HEK293T (cell line): ENCODE data around the gene ARMC9.

Experiments used
- CTCF ChIA-PET: fragments of 350-600 bp; formaldehyde crosslinking; extraction: SDS; loops from one replicate; lab custom pipeline; 2021; ENCODE audit warnings: antibody characterized with exemption, inconsistent platforms; lab: Yijun Ruan, JAX
- POLR2A ChIA-PET: fragments of 350-600 bp; formaldehyde crosslinking; extraction: SDS; loops from one replicate; lab custom pipeline; 2020; ENCODE audit warnings: antibody characterized with exemption, inconsistent platforms; lab: Yijun Ruan, JAX
- DNase-seq: peaks from one replicate; pipeline ENCODE4 v3.0.0; 2012; ENCODE audit warnings: mixed read lengths; ENCODE audit errors: extremely low spot score
- ARNT ChIP-seq: fragments of 450-650 bp; IDR thresholded peaks from 2 replicates; pipeline ENCODE4 v1.6.1; 2017; ENCODE audit warnings: mild to moderate bottlenecking
- BHLHE40 ChIP-seq: fragments of 450-650 bp; IDR thresholded peaks from 2 replicates; pipeline ENCODE4 v1.6.1; 2016; ENCODE audit warnings: mild to moderate bottlenecking, moderate library complexity, borderline replicate concordance
- CTBP1 ChIP-seq: fragments of 450-650 bp; IDR thresholded peaks from 2 replicates; pipeline ENCODE4 v1.6.1; 2016; ENCODE audit warnings: borderline replicate concordance
- ELF4 ChIP-seq: fragments of 450-650 bp; IDR thresholded peaks from 2 replicates; pipeline ENCODE4 v1.6.1; 2017; ENCODE audit warnings: antibody characterized with exemption
- FOXA1 ChIP-seq: fragments of 450-650 bp; IDR thresholded peaks from 2 replicates; pipeline ENCODE4 v1.6.1; 2016; ENCODE audit warnings: mild to moderate bottlenecking
- FOXK2 ChIP-seq: fragments of 450-650 bp; IDR thresholded peaks from 2 replicates; pipeline ENCODE4 v1.6.1; 2016; ENCODE audit warnings: mild to moderate bottlenecking
- FOXM1 ChIP-seq: fragments of 450-650 bp; IDR thresholded peaks from 2 replicates; pipeline ENCODE4 v1.6.1; 2017; ENCODE audit warnings: mild to moderate bottlenecking, borderline replicate concordance
- HDGF ChIP-seq: fragments of 450-650 bp; IDR thresholded peaks from 2 replicates; pipeline ENCODE4 v1.6.1; 2017; ENCODE audit warnings: antibody characterized with exemption, borderline replicate concordance
- L3MBTL2 ChIP-seq: fragments of 450-650 bp; conservative IDR thresholded peaks from 2 replicates; pipeline ENCODE4 v1.6.1; 2016; ENCODE audit warnings: mild to moderate bottlenecking
- LEF1 ChIP-seq: fragments of 450-650 bp; IDR thresholded peaks from 2 replicates; pipeline ENCODE4 v1.6.1; 2017; ENCODE audit warnings: mild to moderate bottlenecking, borderline replicate concordance
- NFRKB ChIP-seq: fragments of 450-650 bp; IDR thresholded peaks from 2 replicates; pipeline ENCODE4 v1.6.1; 2016; ENCODE audit warnings: mild to moderate bottlenecking, moderate library complexity
- SP1 ChIP-seq: fragments of 450-650 bp; IDR thresholded peaks from 2 replicates; pipeline ENCODE4 v1.6.1; 2017
- SUZ12 ChIP-seq: fragments of 450-650 bp; IDR thresholded peaks from 2 replicates; pipeline ENCODE4 v1.6.1; 2016; ENCODE audit warnings: mild to moderate bottlenecking
- TARDBP ChIP-seq: fragments of 450-650 bp; IDR thresholded peaks from 2 replicates; pipeline ENCODE4 v1.6.1; 2016
- ZNF384 ChIP-seq: fragments of 450-650 bp; IDR thresholded peaks from 2 replicates; pipeline ENCODE4 v1.6.1; 2016
- TF ChIP-seq, protein P1 (sequence below): fragments of 450-650 bp; IDR thresholded peaks from 2 replicates; pipeline ENCODE4 v1.6.1; 2016

The ARMC9 gene

DNA sequence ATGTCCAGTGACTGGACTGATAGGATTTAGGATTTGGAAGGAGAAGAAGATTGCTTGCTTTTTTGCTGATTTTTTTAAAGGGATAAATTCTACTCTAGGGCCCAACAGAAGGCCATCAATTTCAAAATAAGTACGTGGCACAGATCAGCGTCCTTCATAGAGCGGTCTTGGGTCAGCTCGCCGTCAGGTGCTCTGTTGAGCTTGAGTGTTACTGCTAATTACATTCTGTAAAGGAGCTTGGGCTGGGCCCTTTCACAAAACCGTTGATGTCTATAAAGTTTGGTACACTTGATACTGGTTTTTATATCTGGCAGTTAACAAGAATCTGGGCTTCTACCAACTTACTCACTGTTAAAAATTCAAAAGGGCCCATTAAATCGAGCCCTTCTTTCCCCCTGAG, 45.4 kb downstream of the ARMC9 start:
- ChIA-PET CTCF (interaction anchor here (0.6 to 1.2 kb wide), 4 partner anchors 11 to 208 kb away, joined by 3 to 4 read pairs (median 3); no protein-coding TSS in a partner anchor), POLR2A (interaction anchor here (0.6 to 1.7 kb wide), 2 partner anchors 97 to 221 kb away, joined by 3 to 7 read pairs; partner anchors contain the start of gene NCL)
- no peak for DNase-seq
- TF ChIP-seq ELF4 (no peak), FOXK2 (no peak), SUZ12 (no peak), BHLHE40 (no peak), CTBP1 (no peak), LEF1 (no peak), L3MBTL2 (no peak), SP1 (no peak), FOXM1 (no peak), HDGF (no peak), FOXA1 (no peak), NFRKB (no peak), ZNF384 (no peak), TARDBP (no peak), ARNT (no peak)
- TF ChIP-seq, protein P1, sequence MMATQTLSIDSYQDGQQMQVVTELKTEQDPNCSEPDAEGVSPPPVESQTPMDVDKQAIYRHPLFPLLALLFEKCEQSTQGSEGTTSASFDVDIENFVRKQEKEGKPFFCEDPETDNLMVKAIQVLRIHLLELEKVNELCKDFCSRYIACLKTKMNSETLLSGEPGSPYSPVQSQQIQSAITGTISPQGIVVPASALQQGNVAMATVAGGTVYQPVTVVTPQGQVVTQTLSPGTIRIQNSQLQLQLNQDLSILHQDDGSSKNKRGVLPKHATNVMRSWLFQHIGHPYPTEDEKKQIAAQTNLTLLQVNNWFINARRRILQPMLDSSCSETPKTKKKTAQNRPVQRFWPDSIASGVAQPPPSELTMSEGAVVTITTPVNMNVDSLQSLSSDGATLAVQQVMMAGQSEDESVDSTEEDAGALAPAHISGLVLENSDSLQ: no peak

DNA sequence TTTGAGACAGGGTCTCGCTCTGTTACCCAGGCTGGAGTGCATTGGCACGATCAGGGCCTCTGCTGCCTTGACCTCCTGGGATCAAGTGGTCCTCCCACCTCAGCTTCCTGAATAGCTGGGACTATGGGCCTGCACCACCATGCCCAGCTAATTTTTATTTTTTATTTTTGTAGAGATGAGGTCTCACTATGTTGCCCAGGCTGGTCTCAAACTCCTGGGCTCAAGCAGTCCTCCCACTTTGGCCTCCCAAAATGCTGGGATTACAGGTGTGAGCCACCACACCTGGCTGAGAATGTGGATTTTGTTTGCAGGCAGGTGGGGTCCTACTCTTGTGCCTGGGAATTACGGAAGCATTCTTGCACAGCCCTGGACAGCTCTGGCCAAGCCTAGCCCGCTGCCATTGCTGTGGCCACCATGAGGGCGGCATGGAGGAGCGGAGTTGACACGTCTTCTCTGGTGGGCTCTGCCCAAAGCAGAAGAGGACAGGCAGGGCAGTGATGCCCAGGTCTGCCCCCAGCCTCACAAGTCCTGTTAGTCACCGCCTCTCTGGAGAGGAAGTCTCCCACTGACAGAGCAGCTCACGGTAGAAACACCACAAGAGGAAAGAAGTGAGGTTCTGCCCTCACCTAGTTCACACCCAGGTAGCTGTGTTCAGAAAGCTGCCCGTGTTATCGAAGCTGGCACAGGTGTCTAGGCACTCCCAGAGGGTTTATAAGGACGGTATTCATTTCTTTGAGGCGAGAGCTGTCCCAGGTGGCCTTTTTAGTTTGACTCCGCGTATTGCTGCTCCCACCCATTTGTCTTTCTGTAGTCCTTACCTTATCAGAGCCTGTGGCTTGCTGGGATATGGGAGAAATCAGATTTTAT, 46.2 kb downstream of the ARMC9 start:
- no peak for TF ChIP-seq ELF4
- TF ChIP-seq SP1: no peak
- no peak for TF ChIP-seq LEF1
- no peak for TF ChIP-seq FOXM1
- no peak for TF ChIP-seq ZNF384
- no peak for TF ChIP-seq CTBP1
- no peak for TF ChIP-seq FOXA1
- TF ChIP-seq NFRKB: no peak
- no peak for TF ChIP-seq FOXK2
- TF ChIP-seq L3MBTL2: no peak
- TF ChIP-seq ARNT: no peak
- TF ChIP-seq TARDBP: no peak
- no peak for TF ChIP-seq HDGF
- TF ChIP-seq, protein P1: no peak
- no peak for TF ChIP-seq SUZ12
- no peak for TF ChIP-seq BHLHE40
- POLR2A ChIA-PET: interaction anchor here (0.6 to 1.7 kb wide), 3 partner anchors 98 to 220 kb away, joined by 3 to 7 read pairs (median 6); partner anchors contain the start of gene NCL
- CTCF ChIA-PET: interaction anchor here (0.6 to 1.1 kb wide), 3 partner anchors 12 to 207 kb away, joined by 3 read pairs; no protein-coding TSS in a partner anchor
- DNase-seq: no peak

DNA sequence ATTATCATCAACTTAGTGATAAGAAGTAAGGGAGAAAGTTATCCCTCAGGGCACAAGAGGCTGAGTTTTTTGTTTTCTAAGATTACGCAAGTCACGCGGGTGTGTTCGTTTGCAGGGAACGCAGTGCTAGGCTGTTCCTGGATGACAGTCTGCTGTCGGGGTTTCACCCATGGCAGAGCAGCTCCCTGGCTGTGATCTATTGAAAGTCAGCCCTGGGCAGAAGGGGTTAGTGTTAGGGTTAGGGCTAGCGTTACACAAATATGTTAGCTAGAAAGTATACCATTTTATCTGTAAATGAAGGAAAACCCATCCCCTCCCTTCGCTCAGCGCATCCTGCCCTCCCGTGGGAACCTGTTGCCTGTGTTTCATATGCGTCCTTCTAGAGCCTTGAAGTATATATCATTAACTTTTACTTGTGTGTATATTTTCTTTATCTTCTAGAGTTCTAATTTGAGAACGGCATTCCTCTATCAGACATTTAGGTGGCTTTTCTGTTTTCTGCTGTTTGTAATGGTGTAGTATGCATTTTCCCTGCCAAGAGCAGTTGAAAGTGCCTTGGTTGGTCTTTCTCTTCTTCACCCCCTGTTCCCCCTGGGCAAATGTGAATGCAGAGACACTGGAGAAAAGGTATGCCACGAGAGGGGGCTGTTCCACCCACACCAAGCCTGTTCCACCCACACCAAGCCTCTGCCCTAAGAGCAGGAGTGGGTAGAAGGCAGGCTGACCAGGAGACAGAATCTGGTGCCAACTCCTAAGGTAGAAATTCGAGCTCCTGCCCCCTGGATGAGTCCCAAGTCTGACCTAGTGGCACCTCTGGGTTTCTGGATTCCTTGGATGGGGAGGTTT, 47.0 kb downstream of the ARMC9 start:
- ChIA-PET POLR2A (interaction anchor here (1.7 kb wide), 1 partner anchor 219 kb away, joined by 6 read pairs; the partner anchor contains the start of gene NCL), CTCF (no interaction called here)
- DNase-seq: no peak
- TF ChIP-seq FOXA1 (no peak), LEF1 (no peak), SP1 (no peak), TARDBP (no peak), BHLHE40 (no peak), ARNT (no peak), ELF4 (no peak), NFRKB (no peak), ZNF384 (no peak), FOXM1 (no peak), FOXK2 (no peak), HDGF (no peak), SUZ12 (no peak), CTBP1 (no peak), L3MBTL2 (no peak)
- TF ChIP-seq, protein P1: no peak

DNA sequence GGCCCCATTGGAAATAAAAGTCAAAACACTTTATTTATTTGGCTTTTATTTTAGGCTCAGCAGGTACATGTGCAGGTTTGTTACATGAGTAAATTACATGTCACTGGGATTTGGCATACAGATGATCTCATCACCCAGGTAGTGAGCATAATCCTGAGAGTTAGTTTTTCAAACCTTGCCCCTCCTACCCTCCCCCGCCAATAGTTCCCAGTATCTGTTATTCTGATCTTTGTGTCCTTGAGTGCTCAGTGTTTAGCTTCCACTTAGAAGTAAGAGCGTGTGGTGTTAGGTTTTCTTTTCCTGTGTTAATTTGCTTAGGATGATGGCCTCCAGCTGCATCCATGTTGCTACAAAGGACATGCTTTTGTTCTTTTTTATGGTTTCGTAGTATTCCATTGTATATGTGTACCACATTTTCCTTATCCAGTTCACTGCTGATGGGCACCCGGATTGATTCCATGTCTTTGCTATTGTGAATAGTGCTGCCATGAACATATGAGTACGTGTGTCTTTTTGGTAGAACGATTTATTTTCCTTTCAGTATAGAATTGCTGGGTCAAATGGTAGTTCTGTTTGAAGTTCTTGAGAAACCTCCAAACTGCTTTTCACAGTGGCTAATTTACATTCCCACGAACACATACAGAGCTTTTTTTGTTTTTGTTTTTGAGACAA, 47.9 kb downstream of the ARMC9 start:
- ChIA-PET POLR2A (interaction anchor here (1.7 kb wide), 1 partner anchor 218 kb away, joined by 6 read pairs; the partner anchor contains the start of gene NCL), CTCF (no interaction called here)
- TF ChIP-seq SUZ12 (no peak), FOXA1 (no peak), L3MBTL2 (no peak), ARNT (no peak), FOXM1 (no peak), NFRKB (no peak), ELF4 (no peak), ZNF384 (no peak), TARDBP (no peak), HDGF (no peak), LEF1 (no peak), SP1 (no peak), BHLHE40 (no peak), CTBP1 (no peak), FOXK2 (no peak)
- TF ChIP-seq, protein P1: no peak
- no peak for DNase-seq
